ENCODE data around the gene SRP68. TPM values are rescaled to one million over a fixed set of nuclear protein-coding genes. Genes with fewer than 3 reads are reported as not detected.

The SRP68 gene
- total and polyA plus RNA-seq, 9 of the 15 experiments (the other 6 are each of a cell fraction or from before 2014, with no cell fraction given) = 29.4 to 92.6 (median 36.2) TPM

DNA sequence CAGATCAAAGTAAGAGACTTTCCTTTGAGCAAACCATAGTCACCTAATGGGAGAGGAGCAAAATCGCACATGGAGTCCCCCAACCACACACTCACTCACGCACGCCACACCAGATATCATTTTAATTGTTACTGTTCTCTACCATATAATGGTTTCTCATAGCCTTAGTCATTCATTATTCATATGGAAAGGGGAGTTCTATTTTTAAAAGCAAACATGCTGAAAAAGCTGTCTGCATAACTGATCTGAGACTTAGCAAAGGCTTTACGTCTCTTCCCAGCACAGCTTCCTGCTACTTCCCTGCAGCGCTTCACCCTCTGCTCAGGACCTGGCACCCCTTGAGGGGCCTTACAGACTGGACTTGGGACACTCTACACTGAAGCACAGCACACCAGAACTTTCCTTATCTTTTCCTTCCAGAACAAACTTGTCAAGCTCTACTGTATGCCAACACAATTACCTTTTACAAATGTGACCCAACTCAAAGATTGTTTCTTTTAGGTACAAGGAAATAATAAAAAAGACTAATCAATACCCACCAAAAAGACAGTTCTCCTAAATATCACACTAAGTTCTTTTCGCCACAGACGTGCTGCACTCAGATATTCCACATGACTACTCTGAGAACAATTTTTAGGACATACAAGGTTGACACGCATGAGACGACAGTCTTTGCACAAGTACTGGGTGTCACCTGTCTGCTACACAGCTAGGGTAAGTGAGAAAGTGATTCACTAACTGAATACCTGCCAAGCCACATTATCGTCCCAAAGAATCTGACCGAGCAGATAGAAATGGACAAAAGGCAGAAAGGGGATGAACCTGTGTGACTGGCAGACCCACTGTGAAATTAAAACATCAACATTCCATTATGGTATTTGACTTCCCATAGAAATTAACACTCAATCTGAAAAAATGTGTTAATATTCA, 21.5 kb downstream of the SRP68 start:
- no peak overlapping the region for H3K4me2 ChIP-seq (ENCODE audit: insufficient read depth, low read length)
- H4K20me1 ChIP-seq (replicated peaks; ENCODE audit: control insufficient read depth, insufficient read depth, low read length) = no peaks in the 10 kb centered on the region
- in situ Hi-C loops (cut with MboI) = no loop called here
- no peak overlapping the region for H3K9ac ChIP-seq (ENCODE audit: insufficient read depth in 1 of 2, low read depth in 2 of 2, low read length in 2 of 2)
- H3K27ac ChIP-seq (ENCODE audit: extremely low read depth, low read depth, low read length) = no peak overlapping the region; the same call in 2 of the 3 replicates
- ChIA-PET CTCF (ENCODE audit: low intra/inter-chr PET ratio) (no interaction called here), POLR2A (interaction anchor here (2.8 kb wide), 1 partner anchor 13 kb away, joined by 14 read pairs; no protein-coding TSS in a partner anchor)
- 91% methylated on average over 11 of the region's 11 CpGs for whole genome bisulfite sequencing (ENCODE audit: insufficient coverage, low coverage, missing lambda C conversion rate)
- H3K36me3 ChIP-seq (ENCODE audit: control insufficient read depth, insufficient read depth, low read length) = peaks cover 80% of the 10 kb centered on the region
- H3K4me1 ChIP-seq (replicated peaks in 1 of 2; ENCODE audit: control insufficient read depth in 2 of 2, insufficient read depth in 2 of 2, low read length in 2 of 2) = peaks cover 5 to 9% of the 10 kb centered on the region in 2 experiments; a peak in 3 of 5 replicates
- no peak for DNase-seq (ENCODE audit: extremely low read depth in 1 of 4, low spot score in 3 of 4)
- FAIRE-seq = no peak
- no peak for ATAC-seq
- H3K4me3 ChIP-seq = no peak overlapping the region
- intact Hi-C loops (cut with micrococcal nuclease) = no loop called here
- peaks cover 11% of the 10 kb centered on the region; the same call in 2 of the 3 replicates for H3K79me2 ChIP-seq (ENCODE audit: control insufficient read depth, insufficient read depth, low read length)
- no peaks in the 10 kb centered on the region for H3K9me3 ChIP-seq (replicated peaks; ENCODE audit: control insufficient read depth, insufficient read depth, low read depth, low read length)
- H3K9me1 ChIP-seq (ENCODE audit: control insufficient read depth, insufficient read depth, low read length) = no peaks in the 10 kb centered on the region
- no peak overlapping the region for H2AFZ ChIP-seq (ENCODE audit: low read depth, low read length)
- no peaks in the 10 kb centered on the region for H3K27me3 ChIP-seq (ENCODE audit: control insufficient read depth in 2 of 2, insufficient read depth in 2 of 2, low read length in 2 of 2)
- BruUV-seq (replicated peaks) = TSS peak; percentile 22
- TF ChIP-seq HDAC6 (IDR thresholded peaks at IDR 0.05; ENCODE audit: low read depth, low read length) (no peak), ZNF707 (CRISPR knock-in tag; conservative IDR thresholded peaks at IDR 0.05) (no peak), ZFX (CRISPR knock-in tag; IDR thresholded peaks at IDR 0.05) (no peak), ZNF75A (CRISPR knock-in tag; IDR thresholded peaks at IDR 0.05) (no peak), MAFF (IDR thresholded peaks at IDR 0.05; ENCODE audit: low read length) (no peak), POLR2AphosphoS2 (IDR thresholded peaks at IDR 0.05; ENCODE audit: low read length) (no peak)
- TF ChIP-seq, protein P1, sequence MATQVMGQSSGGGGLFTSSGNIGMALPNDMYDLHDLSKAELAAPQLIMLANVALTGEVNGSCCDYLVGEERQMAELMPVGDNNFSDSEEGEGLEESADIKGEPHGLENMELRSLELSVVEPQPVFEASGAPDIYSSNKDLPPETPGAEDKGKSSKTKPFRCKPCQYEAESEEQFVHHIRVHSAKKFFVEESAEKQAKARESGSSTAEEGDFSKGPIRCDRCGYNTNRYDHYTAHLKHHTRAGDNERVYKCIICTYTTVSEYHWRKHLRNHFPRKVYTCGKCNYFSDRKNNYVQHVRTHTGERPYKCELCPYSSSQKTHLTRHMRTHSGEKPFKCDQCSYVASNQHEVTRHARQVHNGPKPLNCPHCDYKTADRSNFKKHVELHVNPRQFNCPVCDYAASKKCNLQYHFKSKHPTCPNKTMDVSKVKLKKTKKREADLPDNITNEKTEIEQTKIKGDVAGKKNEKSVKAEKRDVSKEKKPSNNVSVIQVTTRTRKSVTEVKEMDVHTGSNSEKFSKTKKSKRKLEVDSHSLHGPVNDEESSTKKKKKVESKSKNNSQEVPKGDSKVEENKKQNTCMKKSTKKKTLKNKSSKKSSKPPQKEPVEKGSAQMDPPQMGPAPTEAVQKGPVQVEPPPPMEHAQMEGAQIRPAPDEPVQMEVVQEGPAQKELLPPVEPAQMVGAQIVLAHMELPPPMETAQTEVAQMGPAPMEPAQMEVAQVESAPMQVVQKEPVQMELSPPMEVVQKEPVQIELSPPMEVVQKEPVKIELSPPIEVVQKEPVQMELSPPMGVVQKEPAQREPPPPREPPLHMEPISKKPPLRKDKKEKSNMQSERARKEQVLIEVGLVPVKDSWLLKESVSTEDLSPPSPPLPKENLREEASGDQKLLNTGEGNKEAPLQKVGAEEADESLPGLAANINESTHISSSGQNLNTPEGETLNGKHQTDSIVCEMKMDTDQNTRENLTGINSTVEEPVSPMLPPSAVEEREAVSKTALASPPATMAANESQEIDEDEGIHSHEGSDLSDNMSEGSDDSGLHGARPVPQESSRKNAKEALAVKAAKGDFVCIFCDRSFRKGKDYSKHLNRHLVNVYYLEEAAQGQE (IDR thresholded peaks at IDR 0.05; ENCODE audit: borderline replicate concordance) = no peak
- TF ChIP-seq, protein P1 (CRISPR knock-in tag; IDR thresholded peaks at IDR 0.05; ENCODE audit: low read depth) = no peak
- TF ChIP-seq, protein P2, sequence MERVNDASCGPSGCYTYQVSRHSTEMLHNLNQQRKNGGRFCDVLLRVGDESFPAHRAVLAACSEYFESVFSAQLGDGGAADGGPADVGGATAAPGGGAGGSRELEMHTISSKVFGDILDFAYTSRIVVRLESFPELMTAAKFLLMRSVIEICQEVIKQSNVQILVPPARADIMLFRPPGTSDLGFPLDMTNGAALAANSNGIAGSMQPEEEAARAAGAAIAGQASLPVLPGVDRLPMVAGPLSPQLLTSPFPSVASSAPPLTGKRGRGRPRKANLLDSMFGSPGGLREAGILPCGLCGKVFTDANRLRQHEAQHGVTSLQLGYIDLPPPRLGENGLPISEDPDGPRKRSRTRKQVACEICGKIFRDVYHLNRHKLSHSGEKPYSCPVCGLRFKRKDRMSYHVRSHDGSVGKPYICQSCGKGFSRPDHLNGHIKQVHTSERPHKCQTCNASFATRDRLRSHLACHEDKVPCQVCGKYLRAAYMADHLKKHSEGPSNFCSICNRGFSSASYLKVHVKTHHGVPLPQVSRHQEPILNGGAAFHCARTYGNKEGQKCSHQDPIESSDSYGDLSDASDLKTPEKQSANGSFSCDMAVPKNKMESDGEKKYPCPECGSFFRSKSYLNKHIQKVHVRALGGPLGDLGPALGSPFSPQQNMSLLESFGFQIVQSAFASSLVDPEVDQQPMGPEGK (CRISPR knock-in tag; IDR thresholded peaks at IDR 0.05; ENCODE audit: borderline replicate concordance) = no peak
- TF ChIP-seq, protein P3, sequence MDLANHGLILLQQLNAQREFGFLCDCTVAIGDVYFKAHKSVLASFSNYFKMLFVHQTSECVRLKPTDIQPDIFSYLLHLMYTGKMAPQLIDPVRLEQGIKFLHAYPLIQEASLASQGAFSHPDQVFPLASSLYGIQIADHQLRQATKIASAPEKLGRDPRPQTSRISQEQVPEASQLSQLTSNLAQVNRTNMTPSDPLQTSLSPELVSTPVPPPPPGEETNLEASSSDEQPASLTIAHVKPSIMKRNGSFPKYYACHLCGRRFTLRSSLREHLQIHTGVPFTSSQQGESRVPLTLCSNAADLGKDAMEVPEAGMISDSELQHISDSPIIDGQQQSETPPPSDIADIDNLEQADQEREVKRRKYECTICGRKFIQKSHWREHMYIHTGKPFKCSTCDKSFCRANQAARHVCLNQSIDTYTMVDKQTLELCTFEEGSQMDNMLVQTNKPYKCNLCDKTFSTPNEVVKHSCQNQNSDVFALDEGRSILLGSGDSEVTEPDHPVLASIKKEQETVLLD (IDR thresholded peaks at IDR 0.05) = no peak
